GM13977 (cell line): ENCODE results near the gene ARHGAP12.

Experiments used
- DNase-seq: peaks from one replicate; pipeline ENCODE4 v3.0.0; 2012; ENCODE audit warnings: low spot score
- in situ Hi-C: fragments of 300-500 bp; cut with MboI; formaldehyde crosslinking; loops from one replicate; pipeline ENCODE4 v1.12.0; 2022; ENCODE audit warnings: low sequenced_read_pairs, low pct_unique_long_range_greater_than_20kb, mixed read lengths, inconsistent platforms; ENCODE audit not compliant: unreplicated experiment
- TF ChIP-seq, protein P1 (sequence below): IDR thresholded peaks from 2 replicates; pipeline ENCODE4 v1.5.1; 2012; ENCODE audit warnings: mild to moderate bottlenecking, control low read depth; ENCODE audit not compliant: insufficient read depth; ENCODE audit errors: extremely low read depth, missing control alignments

The ARHGAP12 gene

DNA sequence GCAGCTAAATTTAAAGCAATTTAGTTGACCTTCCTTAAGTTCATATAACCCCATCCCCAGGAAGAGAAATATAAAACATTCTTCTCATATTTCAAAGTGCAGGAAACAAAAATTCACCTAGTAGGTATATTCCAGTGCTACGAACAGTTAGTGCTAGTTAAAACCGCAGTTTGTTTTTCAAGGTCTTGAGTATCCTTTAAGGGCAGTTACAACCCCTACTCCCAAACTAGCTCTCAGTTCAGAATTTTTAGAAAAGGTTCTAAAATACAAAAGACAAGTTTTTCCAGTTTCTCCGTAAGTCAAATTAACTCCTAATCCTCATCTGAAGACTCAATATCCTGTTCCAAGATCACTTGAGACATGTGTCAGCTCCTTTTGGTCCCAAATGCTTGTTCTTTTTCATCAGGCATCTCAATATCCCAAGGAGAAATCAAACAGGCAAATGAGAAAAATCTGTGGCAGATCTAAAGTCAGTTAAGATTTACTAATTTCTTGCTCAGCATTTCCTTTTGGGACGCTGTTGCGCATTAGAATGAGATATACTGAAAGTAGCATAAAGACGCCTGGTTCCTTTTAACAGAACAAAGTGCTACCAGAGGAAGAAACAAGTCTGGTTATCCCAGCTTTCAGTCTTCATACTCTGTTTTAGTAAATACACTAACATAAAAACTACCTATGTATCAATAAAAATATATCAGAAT lies 51.8 kb downstream of the ARHGAP12 start:
- in situ Hi-C loops = no loop called here
- TF ChIP-seq, protein P1, sequence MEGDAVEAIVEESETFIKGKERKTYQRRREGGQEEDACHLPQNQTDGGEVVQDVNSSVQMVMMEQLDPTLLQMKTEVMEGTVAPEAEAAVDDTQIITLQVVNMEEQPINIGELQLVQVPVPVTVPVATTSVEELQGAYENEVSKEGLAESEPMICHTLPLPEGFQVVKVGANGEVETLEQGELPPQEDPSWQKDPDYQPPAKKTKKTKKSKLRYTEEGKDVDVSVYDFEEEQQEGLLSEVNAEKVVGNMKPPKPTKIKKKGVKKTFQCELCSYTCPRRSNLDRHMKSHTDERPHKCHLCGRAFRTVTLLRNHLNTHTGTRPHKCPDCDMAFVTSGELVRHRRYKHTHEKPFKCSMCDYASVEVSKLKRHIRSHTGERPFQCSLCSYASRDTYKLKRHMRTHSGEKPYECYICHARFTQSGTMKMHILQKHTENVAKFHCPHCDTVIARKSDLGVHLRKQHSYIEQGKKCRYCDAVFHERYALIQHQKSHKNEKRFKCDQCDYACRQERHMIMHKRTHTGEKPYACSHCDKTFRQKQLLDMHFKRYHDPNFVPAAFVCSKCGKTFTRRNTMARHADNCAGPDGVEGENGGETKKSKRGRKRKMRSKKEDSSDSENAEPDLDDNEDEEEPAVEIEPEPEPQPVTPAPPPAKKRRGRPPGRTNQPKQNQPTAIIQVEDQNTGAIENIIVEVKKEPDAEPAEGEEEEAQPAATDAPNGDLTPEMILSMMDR = no peak
- peak; percentile 11 for DNase-seq

GRCh38 chr10:31875608-31876007 lies 53.0 kb downstream of the ARHGAP12 start:
- TF ChIP-seq, protein P1 = no peak
- in situ Hi-C loops = no loop called here
- no peak for DNase-seq

DNA sequence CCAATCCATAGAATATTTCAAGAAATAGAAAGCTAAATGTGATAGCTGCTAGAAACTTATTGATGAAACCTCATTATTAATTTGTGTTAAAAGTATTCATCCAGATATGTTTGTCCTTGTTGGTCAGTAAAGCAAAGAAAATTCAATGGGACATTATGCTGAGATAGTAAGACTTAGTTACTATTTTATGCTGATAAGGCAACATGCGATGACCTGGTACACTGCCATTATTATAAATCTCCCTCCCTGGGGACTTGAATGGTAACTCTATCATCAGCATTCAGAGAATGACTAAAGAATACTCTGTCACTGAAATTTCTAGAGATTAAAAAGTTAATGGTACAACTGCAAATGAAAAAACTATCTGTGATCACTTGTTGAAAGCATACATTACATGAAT lies 54.9 kb downstream of the ARHGAP12 start:
- in situ Hi-C loops = loop anchor here (25.0 kb wide), 1 partner anchor 464 kb away; the partner anchor contains the start of gene EPC1
- TF ChIP-seq, protein P1 = no peak
- DNase-seq = no peak

- DNase-seq = no peak
- TF ChIP-seq, protein P1 = no peak
- in situ Hi-C loops = loop anchor here (25.0 kb wide), 1 partner anchor 466 kb away; the partner anchor contains the start of gene EPC1
Measured at GRCh38 chr10:31871266-31872065, 57.2 kb downstream of the ARHGAP12 start.

- in situ Hi-C loops = loop anchor here (10.0 to 25.0 kb wide), 2 partner anchors 137 to 470 kb away; partner anchors contain the start of gene EPC1
- DNase-seq = no peak
- TF ChIP-seq, protein P1 = no peak
Measured at GRCh38 chr10:31867646-31868045, 61.0 kb downstream of the ARHGAP12 start.

DNA sequence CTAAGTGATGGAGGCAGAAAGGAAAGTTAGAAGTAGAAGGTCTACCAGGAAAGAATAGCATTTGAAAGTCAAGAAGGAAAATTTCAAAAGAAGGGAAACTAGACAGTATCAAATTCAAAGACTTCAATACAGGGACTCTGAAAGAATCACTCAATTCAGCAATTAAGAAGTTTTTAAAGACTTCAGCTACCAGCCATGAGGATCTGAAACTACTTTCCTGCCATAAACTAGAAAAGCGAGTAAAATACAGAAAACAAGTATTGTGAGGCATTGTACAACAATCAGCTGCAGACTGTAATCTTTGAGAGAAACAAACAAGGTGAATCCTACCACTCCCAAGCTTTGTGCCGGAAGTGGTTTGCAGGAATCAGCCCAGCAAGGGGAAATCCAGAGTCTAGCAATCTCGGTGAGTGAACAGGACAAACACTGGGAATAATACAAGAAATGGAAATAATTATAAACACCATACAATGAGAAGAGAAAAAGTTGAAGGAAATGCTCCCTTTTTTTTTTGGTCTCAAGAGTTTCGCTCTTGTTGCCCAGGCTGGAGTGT lies 62.4 kb downstream of the ARHGAP12 start:
- DNase-seq = no peak
- TF ChIP-seq, protein P1 = no peak
- in situ Hi-C loops = loop anchor here (10.0 to 25.0 kb wide), 2 partner anchors 139 to 471 kb away; partner anchors contain the start of gene EPC1
